Stimulated activated CD8-positive, alpha-beta memory T cell treated with anti-CD3 and anti-CD28 coated beads, Interleukin-7, amount 100 ng/mL, for 24 hours (primary cell): ENCODE results near the gene SPG7.

Source experiments
- DNase-seq: peaks from one replicate; pipeline ENCODE4 v3.0.0-alpha.2; 2020; ENCODE audit warnings: low read depth

Gene SPG7

DNA sequence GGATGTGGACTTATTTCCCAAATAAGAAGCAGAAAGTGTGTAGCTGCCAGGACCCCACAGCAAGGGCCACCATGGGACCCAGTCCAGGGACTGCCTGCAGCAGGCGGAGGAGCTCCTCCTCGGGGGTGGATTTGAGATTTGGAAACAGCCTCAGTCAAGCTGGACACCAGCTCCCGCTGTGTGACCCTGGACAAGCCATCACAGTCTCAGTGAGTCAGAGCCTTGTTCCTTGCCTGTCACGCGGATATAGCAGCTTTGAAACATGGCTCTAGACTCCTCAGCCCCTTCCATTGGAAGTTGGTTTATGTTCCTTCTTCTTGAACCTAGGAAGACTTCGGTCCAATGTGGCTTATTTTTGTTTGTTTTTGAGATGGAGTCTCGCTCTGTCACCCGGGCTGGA, 92.8 kb downstream of the SPG7 start:
- no peak for DNase-seq

DNA sequence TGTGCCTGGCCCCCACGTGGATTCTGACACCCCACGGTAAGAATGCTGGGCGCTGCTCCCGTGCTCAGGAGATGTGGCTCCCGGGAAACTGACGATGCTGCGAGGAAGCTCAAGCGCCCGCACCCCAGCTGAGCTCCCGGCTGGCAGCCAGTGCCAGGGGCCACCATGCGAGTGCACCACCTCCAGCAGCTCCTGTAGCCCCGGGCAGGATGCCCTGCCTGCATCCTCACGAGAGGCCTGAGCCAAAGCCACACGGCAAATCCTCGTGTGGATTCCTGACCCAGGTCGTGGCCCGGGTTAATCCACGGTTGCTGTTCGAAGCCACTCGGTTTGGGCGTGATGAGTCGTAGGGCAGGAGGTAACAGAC, 93.7 kb downstream of the SPG7 start:
- no peak for DNase-seq

DNA sequence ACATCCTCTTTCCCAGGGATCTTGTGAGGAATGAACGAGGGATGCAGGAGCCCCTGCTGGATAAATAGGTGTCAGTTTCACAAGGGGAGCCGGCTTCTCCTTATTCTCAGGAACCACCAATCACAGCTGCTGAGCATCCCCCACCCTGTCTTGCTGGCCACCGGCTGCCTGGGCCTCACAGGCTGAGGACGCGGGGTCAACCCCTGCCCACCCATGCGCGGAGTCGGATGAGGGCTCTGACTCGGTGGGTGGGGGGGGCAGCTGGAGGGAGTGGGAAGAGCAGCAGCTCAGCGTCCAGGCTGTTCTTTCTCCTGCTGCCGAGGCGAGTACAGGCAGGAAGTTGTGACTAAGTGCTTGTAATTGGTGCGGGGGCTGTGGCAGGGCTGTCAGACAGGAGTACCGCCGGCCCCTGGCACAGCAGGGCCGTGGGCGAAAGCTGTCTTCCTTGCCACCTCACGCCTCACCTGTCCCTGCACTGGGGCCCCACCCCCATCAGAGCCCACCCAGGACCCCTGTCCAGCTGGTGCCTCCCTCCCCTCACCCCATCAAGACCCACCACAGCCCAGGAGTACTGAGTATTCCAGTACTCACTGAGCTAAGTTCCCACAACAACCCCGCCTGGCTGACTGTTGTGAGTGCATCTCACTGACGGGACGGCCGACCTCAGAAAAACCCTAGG, 94.2 kb downstream of the SPG7 start:
- peak; percentile 40 for DNase-seq

DNA sequence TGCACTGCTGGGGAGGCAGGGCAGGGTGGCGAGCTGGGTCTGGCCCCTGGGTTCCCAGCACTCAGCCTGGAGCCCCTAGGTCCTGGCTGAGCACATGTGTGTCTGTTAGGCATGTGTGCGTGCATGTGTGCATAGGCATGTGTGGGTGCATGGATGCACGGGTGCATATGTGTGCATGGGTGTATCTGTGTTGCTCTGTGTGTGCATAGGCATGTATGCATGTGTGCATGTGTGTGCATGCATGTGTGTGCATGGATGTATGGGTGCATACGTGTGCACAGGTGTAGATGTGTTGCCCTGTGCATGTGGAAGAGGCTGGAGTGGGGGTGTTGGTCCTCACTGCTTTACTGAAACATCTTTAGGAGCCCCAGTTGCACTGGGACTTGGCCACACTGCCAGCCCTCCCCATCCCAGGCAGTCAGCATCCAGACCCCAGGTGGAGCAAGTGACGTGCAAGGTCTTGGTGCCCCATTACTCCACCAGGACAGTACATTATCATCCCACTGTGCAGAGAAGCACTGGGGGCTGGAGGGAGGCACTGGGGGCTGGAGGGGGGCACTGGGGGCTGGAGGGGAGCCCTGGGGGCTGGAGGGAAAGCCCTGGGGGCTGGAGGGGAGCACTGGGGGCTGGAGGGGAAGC, 94.9 kb downstream of the SPG7 start:
- no peak for DNase-seq

DNA sequence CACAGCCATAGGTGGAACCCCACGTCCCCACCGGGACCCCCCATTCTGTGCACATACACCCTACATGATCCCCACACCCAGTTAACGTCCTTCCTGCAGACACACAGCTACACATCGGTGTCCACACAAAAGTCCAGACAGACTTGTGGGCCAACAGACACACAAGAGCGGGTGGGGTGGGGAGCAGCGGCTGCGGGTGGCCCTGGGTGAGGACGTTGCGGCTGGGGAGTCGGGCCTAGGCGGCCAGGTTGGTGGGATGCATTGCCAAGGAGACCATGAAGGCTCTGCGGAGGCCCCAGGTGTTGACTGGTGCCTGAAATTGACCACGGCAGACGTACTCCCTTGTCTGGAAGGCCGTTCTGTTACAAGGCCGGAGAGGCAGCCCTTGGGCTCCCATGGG, 96.6 kb downstream of the SPG7 start:
- no peak for DNase-seq

DNA sequence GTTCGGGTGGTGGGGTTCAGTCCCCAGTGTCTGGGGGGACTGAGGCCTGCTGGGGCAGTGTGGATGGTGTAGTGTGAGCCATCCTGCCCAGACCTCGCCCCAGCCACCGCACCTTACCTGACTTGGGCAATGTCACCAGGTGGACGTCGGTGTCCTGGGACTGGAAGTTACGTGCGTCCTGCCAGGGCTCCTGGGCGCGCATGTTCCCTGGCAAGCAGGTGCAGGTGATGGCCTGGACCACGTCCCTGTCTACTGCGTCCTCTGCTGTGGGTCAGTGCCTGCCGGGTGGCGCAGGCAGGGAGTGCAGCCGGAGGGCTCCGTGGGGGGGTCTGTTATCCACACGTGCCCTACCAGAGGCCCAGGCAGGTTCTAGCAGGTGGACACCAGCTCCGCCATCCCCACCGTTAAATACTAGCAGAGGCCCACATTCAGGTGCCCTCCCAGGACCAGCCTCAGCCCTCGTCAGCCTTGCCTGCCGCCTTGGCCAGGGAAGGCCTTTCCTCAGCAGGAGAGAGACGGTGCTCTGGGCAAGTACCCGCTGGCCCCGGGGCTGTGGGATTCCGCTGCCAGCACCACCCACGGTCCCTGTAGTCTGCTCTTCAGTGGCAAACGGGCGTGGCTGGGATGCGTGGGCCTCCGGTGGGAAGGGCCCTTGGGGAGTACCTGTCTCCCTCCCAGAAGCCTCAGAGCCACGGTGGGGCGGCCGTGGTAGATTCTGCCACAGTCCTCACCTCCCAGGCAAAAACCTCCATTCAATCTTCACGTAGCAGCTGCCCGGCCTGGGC, 97.2 kb downstream of the SPG7 start:
- DNase-seq: no peak

DNA sequence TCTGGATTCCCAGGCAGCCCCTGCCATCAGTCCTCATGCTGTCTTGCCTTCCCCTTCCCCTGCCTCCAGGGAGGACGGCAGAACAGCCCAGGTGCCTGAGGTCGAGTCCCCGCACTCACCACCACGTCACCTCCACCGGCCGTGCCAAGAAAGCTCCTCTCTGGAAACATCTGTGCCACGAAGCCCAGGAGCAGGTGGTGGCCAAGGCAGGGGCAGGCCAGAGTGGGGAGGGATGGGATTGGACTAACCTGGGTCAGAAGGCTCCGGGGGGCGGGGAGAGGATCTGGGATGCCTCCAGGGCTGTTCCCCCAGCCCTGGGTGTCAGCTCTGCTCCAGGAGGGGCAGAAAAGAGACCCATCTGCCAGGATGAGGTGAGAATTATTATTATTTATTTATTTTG, 97.8 kb downstream of the SPG7 start:
- DNase-seq: no peak
